Measurements from ENCODE around the gene SPDYE4. TPM values are rescaled to one million over a fixed set of nuclear protein-coding genes. Genes with fewer than 3 reads are reported as not detected.
"Not testable (repeated sequence)": the region's sequence is repeated elsewhere in the genome, so short reads cannot be mapped to it uniquely, and the experiment has no call there.

SPDYE4 gene
- under 1 TPM in 1 of 3 donors, not detected in 2; 0.28 TPM for polyA plus RNA-seq (ENCODE audit: insufficient read length in 3 of 3)
- long read RNA-seq, donor 1, result 0 reads
- long read RNA-seq, donor 2, result 0 reads
- long read RNA-seq, donor 3, result 0 reads
- long read RNA-seq, donor 4, result 0 reads
- long read RNA-seq, donor 5, result 0 reads
- long read RNA-seq, donor 6, result 0 reads
- long read RNA-seq, donor 7, result 0 reads
- long read RNA-seq, donor 8, result 0 reads
- long read RNA-seq, donor 9, result 0 reads
- long read RNA-seq, donor 10, result 0 reads
- long read RNA-seq, donor 11, result 0 reads
- long read RNA-seq, donor 12, result 0 reads
- long read RNA-seq, donor 13, result 0 reads
- long read RNA-seq, donor 14, result 0 reads
- long read RNA-seq, donor 15, result 0 reads
- long read RNA-seq, donor 16, result 0 reads

- no peak for DNase-seq
These were observed at the start of gene SPDYE4 for GRCh38 chr17:8758137-8758596. Gene SPDYE4 (minus strand): TSS chr17:8758546. CDS start chr17:8758382, 164 bp downstream.

GRCh38 chr17:8806926-8807550, 48.7 kb upstream of the SPDYE4 start:
- no peak for DNase-seq

GRCh38 chr17:8806253-8806925, 48.0 kb upstream of the SPDYE4 start:
- DNase-seq, result no peak

GRCh38 chr17:8805396-8805795, 47.0 kb upstream of the SPDYE4 start:
- not testable (repeated sequence) for DNase-seq

- DNase-seq, result no peak
These were observed 45.4 kb upstream of the SPDYE4 start for GRCh38 chr17:8803531-8804420.

GRCh38 chr17:8801135-8801840, 42.9 kb upstream of the SPDYE4 start:
- no peak for DNase-seq

GRCh38 chr17:8800656-8801055, 42.3 kb upstream of the SPDYE4 start:
- DNase-seq, result no peak

GRCh38 chr17:8799570-8800212, 41.3 kb upstream of the SPDYE4 start:
- DNase-seq, result no peak

- peak; percentile 52 for DNase-seq
These were observed 40.7 kb upstream of the SPDYE4 start, which contains the start of gene MFSD6L for GRCh38 chr17:8798846-8799569. Gene MFSD6L (minus strand): TSS chr17:8799365. CDS start chr17:8799120, 245 bp downstream.

- no peak for DNase-seq
These were observed 40.0 kb upstream of the SPDYE4 start for GRCh38 chr17:8798176-8798845.

GRCh38 chr17:8797621-8798175, 39.4 kb upstream of the SPDYE4 start:
- DNase-seq, result no peak

- no peak for DNase-seq
These were observed 36.3 kb upstream of the SPDYE4 start for GRCh38 chr17:8794636-8795035.

GRCh38 chr17:8793649-8794048, 35.3 kb upstream of the SPDYE4 start:
- DNase-seq, result no peak

GRCh38 chr17:8792646-8793045, 34.3 kb upstream of the SPDYE4 start:
- no peak for DNase-seq

- no peak for DNase-seq
These were observed 33.5 kb upstream of the SPDYE4 start for GRCh38 chr17:8791910-8792270.

- no peak for DNase-seq
These were observed 33.0 kb upstream of the SPDYE4 start for GRCh38 chr17:8791248-8791909.

- DNase-seq, result no peak
These were observed 31.4 kb upstream of the SPDYE4 start for GRCh38 chr17:8789743-8790142.

GRCh38 chr17:8788998-8789397, 30.7 kb upstream of the SPDYE4 start:
- DNase-seq, result no peak
